Stomach (tissue), 19 donors: ENCODE data around the gene PPAN. TPM values are rescaled to one million over a fixed set of nuclear protein-coding genes. Genes with fewer than 3 reads are reported as not detected.

Experiments used
- DNase-seq, 2 donors: peaks; one replicate each; pipeline versions ENCODE4 v3.0.0 to v3.0.0-alpha.2; 2013 to 2019
- H3K27ac ChIP-seq, 5 donors: fragments of 200-600 bp in 4 of 5; sonication (generic) in 4 of 5; one replicate each; pipeline ENCODE4 v1.5.1; 2013 to 2019; ENCODE audit warnings: mild to moderate bottlenecking in 1 of 5, moderate library complexity in 1 of 5
- H3K27me3 ChIP-seq, 3 donors: fragments of 200-600 bp; sonication (generic); one replicate each; pipeline ENCODE4 v1.5.1; 2017 to 2019; ENCODE audit warnings: mixed run types in 1 of 3
- H3K36me3 ChIP-seq, 4 donors: fragments of 200-600 bp; sonication (generic); 1 replicate in 3 of 4; 2 replicates in 1 of 4; pipeline ENCODE4 v1.5.1; 2016 to 2019
- H3K4me1 ChIP-seq, 4 donors: fragments of 200-600 bp; sonication (generic); one replicate each; pipeline ENCODE4 v1.5.1; 2016 to 2019
- H3K4me3 ChIP-seq, 4 donors: fragments of 200-600 bp; sonication (generic) in 3 of 4; one replicate each; pipeline ENCODE4 v1.5.1; 2016 to 2019; ENCODE audit warnings: mild to moderate bottlenecking in 1 of 4
- H3K9me3 ChIP-seq, 4 donors: fragments of 200-600 bp; sonication (generic); one replicate each; pipeline ENCODE4 v1.5.1; 2016 to 2019
- EP300 ChIP-seq: sonication (generic); formaldehyde crosslinking; IDR thresholded peaks from one replicate; pipeline ENCODE4 v1.6.1; 2017; ENCODE audit warnings: antibody characterized with exemption
- POLR2A ChIP-seq, 4 donors: fragments of 450-650 bp; IDR thresholded peaks; one replicate each; pipeline ENCODE4 v1.6.1; 2016; ENCODE audit warnings: antibody characterized with exemption in 4 of 4, control low read depth in 2 of 4, mild to moderate bottlenecking in 1 of 4, moderate library complexity in 1 of 4
- POLR2AphosphoS5 ChIP-seq, 3 donors: sonication (generic); formaldehyde crosslinking; IDR thresholded peaks; one replicate each; pipeline ENCODE4 v1.6.1; 2016; ENCODE audit warnings: antibody characterized with exemption in 3 of 3
- WGBS, 5 donors: extraction: QIAGEN DNeasy Blood & Tissue Kit in 3 of 5; methylation state at CpG; one replicate each; pipeline versions ENCODE4 v1.1.5 to v1.1.7; 2013 to 2018; 5-methylcytosine and 5-hydroxymethylcytosine counted together
- intact Hi-C: fragments of 100-400 bp; cut with DNase I; formaldehyde crosslinking; loops from one replicate; pipeline ENCODE4 v1.15.1; 2023; ENCODE audit warnings: low total_unique reads
- long read RNA-seq, 10 donors: transcript quantifications; one replicate each; lab custom pipeline, GENCODE V29; 2026
- polyA plus RNA-seq, 3 donors: library from polyadenylated mRNA; stranded (reverse); fragments of 200-250 nt; gene quantifications; one replicate each; pipeline ENCODE4 v1.2.3, GENCODE V29; 2013
- total RNA-seq, 5 donors: library from RNA; depleted of rRNA; stranded (reverse); fragments of >200 nt; gene quantifications; one replicate each; pipeline versions ENCODE4 v1.1.0 to v1.2.3, GENCODE V29; 2014 to 2016
- TF ChIP-seq, protein P1 (sequence below), 7 experiments: fragments of 450-650 bp in 4 of 7; fragments of 200-600 bp in 3 of 7; sonication (generic) in 3 of 7; IDR thresholded peaks; one replicate each; pipeline ENCODE4 v1.5.1; 2016 to 2019; ENCODE audit warnings: antibody characterized with exemption in 7 of 7, control low read depth in 2 of 7, mild to moderate bottlenecking in 1 of 7
- donor health status: healthy with polysubstance abuse.
- donor health status: Bipolar disorder and iron deficiency.
- donor health status: healthy.

PPAN gene, protein sequence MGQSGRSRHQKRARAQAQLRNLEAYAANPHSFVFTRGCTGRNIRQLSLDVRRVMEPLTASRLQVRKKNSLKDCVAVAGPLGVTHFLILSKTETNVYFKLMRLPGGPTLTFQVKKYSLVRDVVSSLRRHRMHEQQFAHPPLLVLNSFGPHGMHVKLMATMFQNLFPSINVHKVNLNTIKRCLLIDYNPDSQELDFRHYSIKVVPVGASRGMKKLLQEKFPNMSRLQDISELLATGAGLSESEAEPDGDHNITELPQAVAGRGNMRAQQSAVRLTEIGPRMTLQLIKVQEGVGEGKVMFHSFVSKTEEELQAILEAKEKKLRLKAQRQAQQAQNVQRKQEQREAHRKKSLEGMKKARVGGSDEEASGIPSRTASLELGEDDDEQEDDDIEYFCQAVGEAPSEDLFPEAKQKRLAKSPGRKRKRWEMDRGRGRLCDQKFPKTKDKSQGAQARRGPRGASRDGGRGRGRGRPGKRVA
- 10 to 100 TPM in 4 of 5 donors, 1 to 10 TPM in 1; 1.2 to 39.7 (median 20.4) TPM for total RNA-seq
- 10 to 100 TPM; 33.8 to 52.3 (median 41.4) TPM for polyA plus RNA-seq
- long read RNA-seq, donor 1, partial matches to known transcripts, result 0 of 2 reads
- long read RNA-seq, donor 1, other reads (novel, unspliced or antisense), result 0 of 2 reads
- long read RNA-seq, donor 2, partial matches to known transcripts, result 0 of 7 reads
- long read RNA-seq, donor 2, other reads (novel, unspliced or antisense), result 0 of 7 reads
- long read RNA-seq, donor 3, partial matches to known transcripts, result 0 of 3 reads
- long read RNA-seq, donor 3, other reads (novel, unspliced or antisense), result 0 of 3 reads
- long read RNA-seq, donor 4, result 0 reads
- long read RNA-seq, donor 5, partial matches to known transcripts, result 0 of 1 reads
- long read RNA-seq, donor 5, other reads (novel, unspliced or antisense), result 0 of 1 reads
- long read RNA-seq, donor 6, transcript PPAN-201 (12 exons, 1,657 nt), result major isoform, 10 of 12 reads
- long read RNA-seq, donor 6, partial matches to known transcripts, result 0 of 12 reads
- long read RNA-seq, donor 6, other reads (novel, unspliced or antisense), result 0 of 12 reads
- long read RNA-seq, donor 7, partial matches to known transcripts, result 0 of 2 reads
- long read RNA-seq, donor 7, other reads (novel, unspliced or antisense), result 0 of 2 reads
- long read RNA-seq, donor 8, partial matches to known transcripts, result 0 of 2 reads
- long read RNA-seq, donor 8, other reads (novel, unspliced or antisense), result 0 of 2 reads
- long read RNA-seq, donor 9, result 0 reads
- long read RNA-seq, donor 10, partial matches to known transcripts, result 0 of 3 reads
- long read RNA-seq, donor 10, other reads (novel, unspliced or antisense), result 0 of 3 reads

DNA sequence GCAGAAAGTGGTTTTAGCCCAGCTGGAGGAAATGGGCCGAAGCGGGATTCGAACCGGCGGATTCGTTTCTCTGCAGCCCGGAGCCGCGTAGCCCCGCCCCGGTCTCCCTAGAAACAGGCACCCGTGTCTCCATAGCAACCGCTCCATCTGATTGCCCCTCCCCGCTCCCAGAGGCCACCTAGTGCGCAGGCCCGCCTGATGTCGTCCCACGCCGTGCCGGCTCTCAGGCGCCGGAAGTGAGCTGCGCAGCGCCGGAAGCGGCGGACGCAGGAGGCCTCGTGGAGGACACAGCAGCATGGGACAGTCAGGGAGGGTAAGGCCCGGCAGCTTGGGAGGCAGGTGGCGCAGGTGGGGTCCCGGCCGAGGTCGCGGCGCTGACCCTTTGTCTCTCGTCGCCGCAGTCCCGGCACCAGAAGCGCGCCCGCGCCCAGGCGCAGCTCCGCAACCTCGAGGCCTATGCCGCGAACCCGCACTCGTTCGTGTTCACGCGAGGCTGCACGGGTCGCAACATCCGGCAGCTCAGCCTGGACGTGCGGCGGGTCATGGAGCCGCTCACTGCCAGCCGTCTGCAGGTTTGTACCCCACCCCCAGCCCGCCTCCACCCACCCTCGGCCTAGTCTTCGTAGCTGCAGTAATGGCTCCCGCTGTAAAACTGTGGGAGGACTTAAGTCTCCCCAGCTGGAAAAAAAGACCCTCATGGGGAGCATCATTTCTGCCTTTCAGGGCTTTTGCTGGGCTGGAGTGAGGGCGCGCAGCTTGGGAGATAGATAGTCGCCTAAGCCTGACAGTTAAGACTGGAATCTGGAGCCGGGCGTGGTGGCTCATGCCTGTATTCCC lies at the start of gene PPAN:
TSS of gene PPAN (plus strand) at position 263 of the 837 bp plus-strand sequence. CDS start at position 296, 33 bp downstream.
- TF ChIP-seq POLR2AphosphoS5 (IDR thresholded peaks at IDR 0.05) (peak; percentile 84 to 99 (median 96)), EP300 (no peak)
- TF ChIP-seq, protein P1, sequence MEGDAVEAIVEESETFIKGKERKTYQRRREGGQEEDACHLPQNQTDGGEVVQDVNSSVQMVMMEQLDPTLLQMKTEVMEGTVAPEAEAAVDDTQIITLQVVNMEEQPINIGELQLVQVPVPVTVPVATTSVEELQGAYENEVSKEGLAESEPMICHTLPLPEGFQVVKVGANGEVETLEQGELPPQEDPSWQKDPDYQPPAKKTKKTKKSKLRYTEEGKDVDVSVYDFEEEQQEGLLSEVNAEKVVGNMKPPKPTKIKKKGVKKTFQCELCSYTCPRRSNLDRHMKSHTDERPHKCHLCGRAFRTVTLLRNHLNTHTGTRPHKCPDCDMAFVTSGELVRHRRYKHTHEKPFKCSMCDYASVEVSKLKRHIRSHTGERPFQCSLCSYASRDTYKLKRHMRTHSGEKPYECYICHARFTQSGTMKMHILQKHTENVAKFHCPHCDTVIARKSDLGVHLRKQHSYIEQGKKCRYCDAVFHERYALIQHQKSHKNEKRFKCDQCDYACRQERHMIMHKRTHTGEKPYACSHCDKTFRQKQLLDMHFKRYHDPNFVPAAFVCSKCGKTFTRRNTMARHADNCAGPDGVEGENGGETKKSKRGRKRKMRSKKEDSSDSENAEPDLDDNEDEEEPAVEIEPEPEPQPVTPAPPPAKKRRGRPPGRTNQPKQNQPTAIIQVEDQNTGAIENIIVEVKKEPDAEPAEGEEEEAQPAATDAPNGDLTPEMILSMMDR (IDR thresholded peaks at IDR 0.05), result no peak
- Histone ChIP-seq H3K36me3 (peaks cover 37 to 43% (median 41%) of the 10 kb centered on the region in 4 donors), H3K27ac (peak within 1 kb of the TSS; percentile 68 to 88 (median 82)), H3K9me3 (no peaks in the 10 kb centered on the region), H3K27me3 (no peaks in the 10 kb centered on the region), H3K4me1 (peaks cover 10 to 44% (median 24%) of the 10 kb centered on the region in 4 donors), H3K4me3 (peak within 1 kb of the TSS; percentile 59 to 97 (median 79))
- DNase-seq, result peak; percentile 99
- intact Hi-C loops, result no loop called here
- 0 to 1% (median 1%) methylated on average over 8 to 71 of the region's 71 CpGs for WGBS, 5 donors

DNA sequence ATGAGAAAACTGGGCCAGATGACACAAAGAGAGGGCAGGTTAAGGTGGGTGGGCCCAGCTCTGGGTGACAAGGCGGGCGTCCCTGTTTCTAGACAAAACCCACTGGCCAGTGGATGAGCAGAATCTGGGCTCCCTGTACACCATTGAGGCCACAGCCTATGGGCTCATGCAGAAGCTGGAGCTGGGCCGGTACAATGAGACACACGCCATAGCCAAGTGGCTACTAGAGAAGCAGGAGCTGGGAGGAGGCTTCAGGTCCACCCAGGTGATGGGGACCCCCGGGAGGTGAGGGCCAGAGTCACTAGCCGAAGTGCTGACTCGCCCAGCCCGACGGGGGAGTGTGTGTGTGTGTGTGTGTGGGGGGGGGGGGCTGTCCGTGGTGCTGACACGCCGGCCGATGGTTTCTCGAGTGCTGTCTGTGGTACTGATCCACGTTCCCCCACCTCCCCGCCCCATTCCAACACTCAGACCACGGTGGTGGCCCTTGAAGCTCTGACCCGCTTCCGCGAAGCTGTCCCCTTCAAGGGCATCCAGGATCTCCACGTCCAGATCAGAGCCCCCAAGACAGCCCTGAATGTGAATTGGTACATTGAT lies 44.3 kb upstream of the PPAN start:
- Histone ChIP-seq H3K4me1 (no peaks in the 10 kb centered on the region), H3K27me3 (peaks cover 0 to 59% (median 6%) of the 10 kb centered on the region in 3 donors), H3K4me3 (no peak overlapping the region), H3K36me3 (no peaks in the 10 kb centered on the region), H3K27ac (no peak overlapping the region), H3K9me3 (no peaks in the 10 kb centered on the region)
- no peak for DNase-seq
- TF ChIP-seq POLR2A (IDR thresholded peaks at IDR 0.05), result no peak
- TF ChIP-seq, protein P1 (IDR thresholded peaks at IDR 0.05), result no peak
- TF ChIP-seq EP300, result no peak
- TF ChIP-seq POLR2AphosphoS5 (IDR thresholded peaks at IDR 0.05), result no peak
- 33 to 47% (median 34%) methylated on average over 7 to 21 of the region's 21 CpGs for WGBS, 5 donors
- intact Hi-C loops, result no loop called here

DNA sequence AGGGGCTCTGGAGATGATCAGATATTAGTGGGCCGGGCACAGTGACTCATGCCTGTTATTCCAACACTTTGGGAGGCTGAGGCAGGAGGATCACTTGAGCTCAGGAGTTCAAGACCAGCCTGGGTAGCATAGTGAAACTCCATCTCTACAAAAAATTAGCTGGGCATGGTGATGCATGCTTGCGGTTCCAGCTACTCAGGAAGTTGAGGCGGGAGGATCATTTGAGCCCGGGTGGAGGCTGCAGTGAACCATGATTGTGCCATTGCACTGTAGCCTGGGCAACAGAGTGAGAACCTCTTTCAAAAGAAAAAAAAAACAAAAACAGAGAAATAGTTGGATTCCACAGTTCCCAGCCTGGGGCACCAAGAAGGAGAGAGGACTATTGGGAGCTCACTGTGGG lies 38.0 kb upstream of the PPAN start:
- Histone ChIP-seq H3K9me3 (peaks cover 0 to 2% (median 0%) of the 10 kb centered on the region in 4 donors), H3K4me3 (no peak overlapping the region), H3K36me3 (no peaks in the 10 kb centered on the region), H3K27me3 (peaks cover 0 to 41% (median 0%) of the 10 kb centered on the region in 3 donors), H3K4me1 (no peaks in the 10 kb centered on the region), H3K27ac (no peak overlapping the region)
- intact Hi-C loops, result no loop called here
- TF ChIP-seq, protein P1 (IDR thresholded peaks at IDR 0.05), result no peak
- TF ChIP-seq EP300, result no peak
- TF ChIP-seq POLR2AphosphoS5 (IDR thresholded peaks at IDR 0.05), result no peak
- TF ChIP-seq POLR2A (IDR thresholded peaks at IDR 0.05), result no peak
- DNase-seq, result no peak
- 67 to 77% (median 73%) methylated on average over 4 of the region's 4 CpGs for WGBS, 5 donors
